ENCODE data around the gene LONRF3. TPM values are rescaled to one million over a fixed set of nuclear protein-coding genes. Genes with fewer than 3 reads are reported as not detected.

LONRF3 gene
- total RNA-seq, 1 experiment from 2014 or later: not detected

GRCh38 chrX:118977424-118977823, 3.0 kb downstream of the LONRF3 start (continued):
- TF ChIP-seq GABPB1 (CRISPR knock-in tag; IDR thresholded peaks at IDR 0.05) (no peak), ATF1 (CRISPR knock-in tag; IDR thresholded peaks at IDR 0.05) (no peak), JAZF1 (CRISPR knock-in tag; IDR thresholded peaks at IDR 0.05) (no peak), ZNF219 (CRISPR knock-in tag; IDR thresholded peaks at IDR 0.05; ENCODE audit: borderline replicate concordance) (no peak), ZNF416 (CRISPR knock-in tag; IDR thresholded peaks at IDR 0.05) (no peak), ZNF671 (CRISPR knock-in tag; IDR thresholded peaks at IDR 0.05) (no peak), CBFB (CRISPR knock-in tag; IDR thresholded peaks at IDR 0.05; ENCODE audit: low read depth) (no peak)

GRCh38 chrX:118978451-118978850, 4.0 kb downstream of the LONRF3 start:
- ATAC-seq: no peak
- peaks cover 9% of the 10 kb centered on the region for H3K4me1 Mint-ChIP-seq
- no peak for DNase-seq (ENCODE audit: low spot score)
- CTCF ChIA-PET: no interaction called here
- TF ChIP-seq TCF7 (CRISPR knock-in tag; IDR thresholded peaks at IDR 0.05; ENCODE audit: low read depth): no peak
- TF ChIP-seq ARID4B (CRISPR knock-in tag; IDR thresholded peaks at IDR 0.05; ENCODE audit: borderline replicate concordance): no peak
- no peak for TF ChIP-seq PRRX2 (CRISPR knock-in tag; IDR thresholded peaks at IDR 0.05)
- TF ChIP-seq ZNF281 (CRISPR knock-in tag; IDR thresholded peaks at IDR 0.05): no peak
- TF ChIP-seq ZNF425 (CRISPR knock-in tag; conservative IDR thresholded peaks at IDR 0.05): no peak
- no peak for TF ChIP-seq IRF1 (CRISPR knock-in tag; IDR thresholded peaks at IDR 0.05)
- no peak for TF ChIP-seq SP1 (CRISPR knock-in tag; conservative IDR thresholded peaks at IDR 0.05)
- no peak for TF ChIP-seq MXD4 (CRISPR knock-in tag; IDR thresholded peaks at IDR 0.05; ENCODE audit: borderline replicate concordance)
- no peak for TF ChIP-seq ATF6 (CRISPR knock-in tag; IDR thresholded peaks at IDR 0.05)
- TF ChIP-seq MYBL2 (CRISPR knock-in tag; IDR thresholded peaks at IDR 0.05): no peak
- TF ChIP-seq TEAD4 (CRISPR knock-in tag; IDR thresholded peaks at IDR 0.05): no peak
- H3K36me3 Mint-ChIP-seq: no peaks in the 10 kb centered on the region
- H3K4me3 Mint-ChIP-seq: no peak overlapping the region
- H3K27ac Mint-ChIP-seq: no peak overlapping the region
- H3K27me3 Mint-ChIP-seq (ENCODE audit: low read depth): peaks cover 100% of the 10 kb centered on the region
- H3K9me3 Mint-ChIP-seq: no peaks in the 10 kb centered on the region
- POLR2A ChIA-PET: no interaction called here
